Measurements from ENCODE around the gene OSGIN1.

DNA sequence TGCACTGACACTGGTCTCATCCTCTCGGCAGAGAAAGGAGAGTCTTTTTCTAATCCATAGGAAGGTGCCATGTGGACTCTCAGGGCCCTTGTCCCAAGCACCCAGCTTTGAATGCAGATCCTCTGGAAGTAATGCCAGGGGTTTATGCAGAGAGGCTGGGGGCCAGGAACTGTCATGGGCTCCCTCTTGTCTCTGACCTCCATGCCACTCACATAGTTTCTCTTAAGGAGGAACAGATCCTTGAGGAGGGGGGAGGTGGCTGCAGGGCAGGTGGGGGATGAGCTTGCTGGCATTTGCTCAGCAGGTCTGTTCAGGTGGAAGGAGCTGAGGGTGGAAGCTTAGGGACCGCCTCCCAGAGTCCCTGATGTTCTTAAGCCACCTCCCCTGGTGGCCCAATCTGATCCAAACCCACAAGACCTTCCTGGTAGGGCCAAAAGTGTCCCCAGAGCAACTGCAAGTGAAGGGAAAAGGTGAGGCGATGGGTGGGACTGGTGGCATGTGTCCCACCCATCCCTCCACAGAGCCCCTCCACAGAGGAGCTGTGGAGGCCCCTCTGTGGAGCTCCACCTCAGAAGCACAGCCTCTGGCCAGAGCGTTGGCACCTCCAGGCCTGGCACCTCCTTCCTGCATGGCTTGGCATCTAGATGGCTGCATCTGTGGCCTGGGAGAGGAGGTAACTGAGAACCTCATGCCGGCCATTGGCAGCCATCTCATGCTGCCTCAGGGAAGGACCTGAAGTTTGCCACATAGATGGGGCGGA, 24.2 kb downstream of the OSGIN1 start:
- TF ChIP-seq, protein P1, sequence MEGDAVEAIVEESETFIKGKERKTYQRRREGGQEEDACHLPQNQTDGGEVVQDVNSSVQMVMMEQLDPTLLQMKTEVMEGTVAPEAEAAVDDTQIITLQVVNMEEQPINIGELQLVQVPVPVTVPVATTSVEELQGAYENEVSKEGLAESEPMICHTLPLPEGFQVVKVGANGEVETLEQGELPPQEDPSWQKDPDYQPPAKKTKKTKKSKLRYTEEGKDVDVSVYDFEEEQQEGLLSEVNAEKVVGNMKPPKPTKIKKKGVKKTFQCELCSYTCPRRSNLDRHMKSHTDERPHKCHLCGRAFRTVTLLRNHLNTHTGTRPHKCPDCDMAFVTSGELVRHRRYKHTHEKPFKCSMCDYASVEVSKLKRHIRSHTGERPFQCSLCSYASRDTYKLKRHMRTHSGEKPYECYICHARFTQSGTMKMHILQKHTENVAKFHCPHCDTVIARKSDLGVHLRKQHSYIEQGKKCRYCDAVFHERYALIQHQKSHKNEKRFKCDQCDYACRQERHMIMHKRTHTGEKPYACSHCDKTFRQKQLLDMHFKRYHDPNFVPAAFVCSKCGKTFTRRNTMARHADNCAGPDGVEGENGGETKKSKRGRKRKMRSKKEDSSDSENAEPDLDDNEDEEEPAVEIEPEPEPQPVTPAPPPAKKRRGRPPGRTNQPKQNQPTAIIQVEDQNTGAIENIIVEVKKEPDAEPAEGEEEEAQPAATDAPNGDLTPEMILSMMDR (IDR thresholded peaks at IDR 0.05; ENCODE audit: low read depth, low read length) = no peak
- no peak for TF ChIP-seq POLR2A (IDR thresholded peaks at IDR 0.05; ENCODE audit: extremely low read depth, insufficient read length)
- TF ChIP-seq, protein P2, sequence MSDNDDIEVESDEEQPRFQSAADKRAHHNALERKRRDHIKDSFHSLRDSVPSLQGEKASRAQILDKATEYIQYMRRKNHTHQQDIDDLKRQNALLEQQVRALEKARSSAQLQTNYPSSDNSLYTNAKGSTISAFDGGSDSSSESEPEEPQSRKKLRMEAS (IDR thresholded peaks at IDR 0.05; ENCODE audit: low read depth, low read length) = no peak
- no peak for TF ChIP-seq MYC (IDR thresholded peaks at IDR 0.05; ENCODE audit: low read depth, low read length)
